HG03108 (cell line): Measurements from ENCODE around the gene ARHGAP45.
A peak's percentile ranks its signal among the peaks of the same experiment; 100 is the strongest.
"Not testable (repeated sequence)": the region's sequence is repeated elsewhere in the genome, so short reads cannot be mapped to it uniquely, and the experiment has no call there.

Experiments used
- ATAC-seq: cut with Tn5 transposase; IDR thresholded peaks from one replicate; pipeline ENCODE4 v1.9.1; 2021; ENCODE audit warnings: moderate library complexity; ENCODE audit not compliant: unreplicated experiment

The ARHGAP45 gene

DNA sequence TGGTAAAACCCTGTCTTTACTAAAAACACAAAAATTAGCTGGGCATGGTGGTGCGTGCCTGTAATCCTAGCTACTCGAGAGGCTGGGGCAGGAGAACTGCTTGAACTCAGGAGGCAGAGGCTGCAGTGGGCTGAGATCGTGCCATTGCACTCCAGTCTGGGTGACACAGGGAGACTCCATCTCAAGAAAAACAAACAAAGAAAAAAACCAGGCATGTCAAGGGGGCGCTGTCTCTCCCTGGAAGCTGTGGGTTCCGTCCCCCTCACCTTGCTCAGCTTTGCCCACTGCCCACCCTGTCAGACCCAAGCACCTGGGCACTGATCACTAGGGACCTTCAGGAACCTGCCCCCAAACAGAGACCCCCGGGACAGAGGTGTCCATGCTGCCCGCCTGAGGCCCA is 62.1 kb downstream of the ARHGAP45 start:
- ATAC-seq: not testable (repeated sequence)

DNA sequence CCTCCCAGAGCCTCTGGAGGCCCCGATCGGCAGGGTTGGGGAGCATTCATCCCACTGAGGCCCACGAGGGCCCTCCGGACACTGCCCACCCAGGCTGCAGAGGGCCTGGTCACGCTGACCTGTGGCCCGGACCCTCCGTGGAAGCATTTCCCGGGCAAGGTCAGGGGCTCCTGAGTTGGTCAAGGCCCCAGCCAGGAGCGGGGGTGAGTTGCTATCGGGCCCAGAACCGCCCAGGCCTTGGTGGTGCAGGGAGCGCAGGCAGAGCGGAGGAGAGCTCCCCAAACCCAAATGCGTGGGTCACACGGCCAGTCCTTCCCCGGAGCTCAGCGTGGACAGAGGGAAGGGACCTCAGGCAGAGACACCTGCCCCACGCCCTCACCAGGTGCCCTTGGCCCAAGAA is 62.6 kb downstream of the ARHGAP45 start:
- no peak for ATAC-seq

DNA sequence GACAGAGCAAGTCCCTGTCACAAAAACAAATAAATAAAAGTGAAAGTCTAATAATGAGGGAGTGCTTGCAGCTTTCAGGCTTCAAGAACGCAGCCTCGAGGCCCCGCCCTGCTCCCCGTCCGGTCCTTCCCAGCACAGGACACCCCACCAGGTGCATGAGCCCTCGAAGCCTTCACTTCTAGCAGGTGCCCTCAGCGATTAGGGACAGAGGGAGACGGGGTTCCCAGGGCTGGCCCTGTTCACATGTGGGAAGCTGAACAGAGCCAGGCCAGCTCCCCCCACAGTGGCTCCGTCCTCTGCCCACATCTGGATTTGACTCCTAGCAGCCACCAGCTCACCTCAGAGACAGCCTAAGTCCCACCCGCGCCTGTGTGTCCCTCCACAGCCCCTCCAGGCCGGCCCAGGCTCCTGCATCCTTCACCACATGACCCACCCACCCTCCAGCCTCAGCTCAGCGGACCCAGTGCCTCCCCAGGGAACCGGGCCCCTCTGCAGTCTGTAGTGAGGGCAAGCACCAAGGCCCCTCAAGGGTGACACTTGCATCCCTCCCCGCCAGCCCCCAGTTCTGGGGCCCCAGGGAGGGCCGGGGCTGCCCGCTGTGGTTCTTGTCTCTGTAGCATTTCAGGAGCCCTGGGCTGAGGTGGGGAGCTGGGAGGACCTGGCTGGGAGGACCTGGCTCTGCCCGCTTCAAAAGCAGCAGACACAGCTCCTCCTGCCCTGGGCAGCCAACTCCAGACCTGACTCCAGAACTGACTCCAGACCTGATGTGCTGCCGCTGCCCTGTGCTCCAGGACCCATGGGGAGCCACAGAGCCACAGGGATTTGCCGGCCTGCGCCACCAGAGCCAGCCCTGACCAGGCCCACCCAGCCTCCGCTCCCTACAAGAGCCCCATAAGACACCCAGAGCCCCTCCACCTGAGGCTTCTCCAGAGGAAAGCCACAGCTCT is 64.1 kb downstream of the ARHGAP45 start:
- no peak for ATAC-seq

DNA sequence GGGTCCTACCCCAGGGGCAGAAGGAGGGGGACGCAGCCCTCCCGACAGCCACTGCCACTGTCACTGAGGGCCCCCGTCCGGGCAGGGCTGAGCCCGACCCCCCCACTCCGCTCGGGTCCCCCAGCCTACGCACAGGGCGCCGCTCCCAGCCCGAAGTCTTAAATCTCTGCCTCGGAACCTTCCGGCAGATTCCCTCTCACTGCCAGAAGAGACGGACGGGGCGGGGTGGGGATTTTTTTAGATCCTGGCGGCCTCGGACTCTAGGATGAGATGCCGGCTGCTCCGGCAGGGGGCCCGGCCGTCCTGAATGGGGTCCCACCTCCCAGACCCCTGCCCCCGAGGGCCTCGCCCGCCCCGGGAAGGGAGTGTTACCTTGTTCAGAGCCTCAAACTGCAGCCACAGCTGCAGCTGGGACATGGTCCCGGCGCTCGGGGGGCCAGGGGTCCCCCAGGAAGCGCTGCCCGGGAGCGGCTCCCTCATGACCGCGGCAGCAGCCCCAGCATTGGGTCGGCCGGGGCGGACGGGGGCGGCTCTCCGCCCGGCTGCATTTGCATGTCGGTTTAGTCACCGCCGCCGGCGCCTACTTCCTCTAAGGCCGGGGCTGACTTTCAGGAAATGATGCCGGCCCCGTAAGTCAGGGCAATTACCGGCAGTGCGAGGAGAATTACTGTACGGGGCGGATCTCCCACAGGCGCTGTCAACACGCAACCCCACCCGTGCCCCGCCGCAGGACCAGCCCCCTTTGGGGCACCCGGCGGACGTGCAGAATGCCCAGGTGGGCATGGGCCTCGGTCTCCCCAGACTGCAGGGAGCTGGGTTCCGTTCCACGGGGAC is 65.0 kb downstream of the ARHGAP45 start:
- no peak for ATAC-seq

DNA sequence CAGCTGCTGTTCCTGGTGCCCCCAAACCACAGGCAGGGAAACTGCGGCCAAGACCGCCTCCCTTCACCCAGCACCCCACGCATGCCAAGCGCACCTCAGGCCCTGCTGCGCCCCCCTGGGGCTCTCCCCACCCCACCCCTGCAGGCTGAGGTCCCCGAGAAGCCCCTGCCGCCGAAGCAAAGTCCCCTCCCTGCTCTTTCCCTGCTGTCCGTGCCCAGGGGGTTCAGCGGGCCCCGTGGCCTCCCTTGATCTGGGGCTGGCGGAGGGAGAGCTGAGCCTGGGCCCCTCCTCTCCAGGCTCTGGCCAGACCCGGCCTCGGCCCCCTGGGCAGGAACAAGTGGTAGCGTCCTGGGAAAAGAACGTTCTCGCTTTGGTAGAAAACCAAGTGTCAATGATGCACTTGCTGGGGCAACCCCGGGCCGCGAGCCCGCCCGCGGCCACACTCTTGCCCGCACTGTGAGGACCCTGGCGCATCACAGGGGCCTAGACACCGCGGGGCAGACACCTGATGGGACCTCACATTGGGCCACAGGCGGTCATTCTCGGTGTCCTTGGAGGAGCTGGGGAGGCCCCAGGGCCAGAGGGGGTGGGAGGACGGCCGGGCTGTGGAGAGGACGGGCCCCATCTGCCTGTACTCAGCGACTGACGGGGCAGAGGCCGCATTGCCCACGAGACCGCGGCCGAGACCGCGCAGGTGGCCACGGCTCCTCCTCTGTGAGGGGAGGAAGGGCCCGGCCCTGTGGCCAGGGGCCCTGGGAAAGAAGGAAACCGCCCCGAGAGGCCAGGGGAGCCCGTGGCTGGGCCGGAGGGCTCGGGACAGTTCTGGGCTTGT is 65.8 kb downstream of the ARHGAP45 start:
- no peak for ATAC-seq

DNA sequence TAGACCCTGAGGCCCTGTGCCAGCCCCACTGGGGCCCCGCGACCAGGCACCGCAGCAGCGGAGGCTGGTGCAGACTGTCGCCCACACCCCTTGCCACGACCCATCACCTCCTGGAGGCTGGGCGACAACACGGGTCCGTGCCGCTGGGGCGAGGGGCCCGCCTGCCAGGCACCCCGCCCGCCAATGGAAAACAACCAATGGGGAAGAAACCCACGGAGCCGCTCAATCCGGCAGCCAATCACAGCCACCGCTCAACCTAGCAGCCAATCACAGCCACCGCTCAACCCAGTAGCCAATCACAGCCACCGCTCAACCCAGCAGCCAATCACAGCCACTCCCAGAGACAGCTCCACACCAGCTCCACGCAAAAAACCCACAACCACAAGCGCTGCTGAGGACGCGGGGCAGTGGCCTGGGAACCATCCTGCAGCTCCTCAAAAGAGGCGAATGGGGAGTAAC is 66.5 kb downstream of the ARHGAP45 start:
- peak; percentile 42 for ATAC-seq

DNA sequence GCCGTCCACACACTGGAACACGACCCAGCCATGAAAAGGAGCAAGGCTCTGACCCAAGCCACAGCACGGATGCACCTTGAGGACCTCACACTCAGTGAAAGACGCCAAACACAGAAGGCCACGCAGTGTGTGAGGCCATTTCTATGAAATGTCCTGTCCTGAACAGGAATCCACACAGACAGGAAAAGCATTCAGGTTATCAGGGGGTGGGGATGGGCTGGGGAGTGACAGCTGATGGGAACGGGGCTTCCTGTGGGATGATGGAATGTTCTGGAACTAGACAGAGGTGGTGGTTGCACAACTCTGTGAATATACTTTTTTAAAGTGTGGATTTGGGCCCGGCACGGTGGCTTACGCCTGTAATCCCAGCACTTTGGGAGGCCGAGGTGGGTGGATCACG is 67.5 kb downstream of the ARHGAP45 start:
- no peak for ATAC-seq

DNA sequence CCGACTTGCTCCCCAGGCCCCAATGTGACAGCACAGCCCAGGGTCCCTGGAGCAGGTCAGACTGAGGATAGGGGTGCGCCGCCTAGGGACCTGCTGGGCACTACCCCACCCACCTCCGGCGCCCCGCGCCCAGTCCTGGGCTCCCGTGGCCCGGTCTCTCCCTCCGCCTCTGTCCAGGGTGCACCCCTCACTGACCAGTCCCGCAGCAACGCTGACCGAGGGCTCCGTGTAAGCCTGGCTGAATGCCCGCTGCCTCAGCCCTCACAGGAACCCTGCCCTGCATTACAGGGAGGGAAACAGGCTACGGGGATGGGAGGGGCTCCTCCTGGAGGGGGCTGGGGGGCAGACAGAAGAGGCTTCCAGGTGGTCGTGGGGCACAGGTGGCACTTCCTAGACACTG is 68.5 kb downstream of the ARHGAP45 start:
- no peak for ATAC-seq

DNA sequence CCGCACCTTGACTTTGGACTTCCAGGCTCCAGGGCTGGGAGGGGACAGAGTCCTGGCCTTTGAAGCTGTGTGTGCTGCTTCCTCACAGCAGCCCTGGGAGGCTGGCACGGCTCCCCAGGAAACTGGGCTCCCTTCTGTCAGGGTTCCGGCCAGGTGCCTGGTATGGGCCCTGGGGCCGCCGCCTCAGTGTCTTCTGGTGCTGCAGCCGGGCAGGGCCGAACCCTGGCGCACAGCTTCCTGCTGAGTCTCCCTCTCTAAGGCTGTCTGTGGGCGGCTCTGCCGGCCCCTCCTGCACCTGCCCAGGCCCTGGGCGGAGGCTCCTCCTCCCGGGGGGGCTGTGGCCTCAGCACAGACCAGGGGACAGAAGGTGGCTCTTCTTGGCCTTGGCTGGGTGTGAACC is 69.2 kb downstream of the ARHGAP45 start:
- ATAC-seq: no peak
